K562 (cell line): ENCODE measurements around the gene PLEKHA6. TPM values are rescaled to one million over a fixed set of nuclear protein-coding genes. Genes with fewer than 3 reads are reported as not detected.
A peak's percentile ranks its signal among the peaks of the same experiment; 100 is the strongest.

Experiments
- BRD9 ChIP-seq: fragments of 450-650 bp; IDR thresholded peaks from 2 replicates; pipeline ENCODE4 v1.6.1; 2018; ENCODE audit warnings: low read depth; ENCODE audit not compliant: partially characterized antibody
- CBFA2T3 ChIP-seq: fragments of 450-650 bp; IDR thresholded peaks from 2 replicates; pipeline ENCODE4 v1.6.1; 2017
- CBX8 ChIP-seq: fragments of 200-600 bp; sonication (generic); IDR thresholded peaks from 2 replicates; pipeline ENCODE4 v1.6.1; 2012; ENCODE audit warnings: borderline replicate concordance, mixed run types, low read depth, mild to moderate bottlenecking, moderate library complexity, mixed read lengths, low read length, control low read depth, inconsistent platforms; ENCODE audit not compliant: poor library complexity, severe bottlenecking; ENCODE audit errors: extremely low read depth
- CXXC5 ChIP-seq: fragments of 250-450 bp; sonication (Bioruptor Pico); IDR thresholded peaks from 2 replicates; pipeline ENCODE4 v1.8.0; 2022; ENCODE audit warnings: inconsistent platforms, mild to moderate bottlenecking, moderate library complexity
- MTA1 ChIP-seq: fragments of 450-650 bp; IDR thresholded peaks from 2 replicates; pipeline ENCODE4 v1.6.1; 2017; ENCODE audit warnings: borderline replicate concordance
- NCOA4 ChIP-seq: fragments of 450-650 bp; IDR thresholded peaks from 2 replicates; pipeline ENCODE4 v1.6.1; 2018; ENCODE audit warnings: mild to moderate bottlenecking; ENCODE audit not compliant: partially characterized antibody
- RBBP5 ChIP-seq: fragments of 200-600 bp; sonication (generic); IDR thresholded peaks from 2 replicates; pipeline ENCODE4 v1.6.1; 2012; ENCODE audit warnings: borderline replicate concordance, mild to moderate bottlenecking, low read length, control low read depth, inconsistent platforms; ENCODE audit not compliant: insufficient read depth, poor library complexity, severe bottlenecking
- RBM15 ChIP-seq: fragments of 200-400 bp; formaldehyde crosslinking; IDR thresholded peaks from 2 replicates; pipeline ENCODE4 v1.6.1; 2018; ENCODE audit warnings: mild to moderate bottlenecking, low read length, moderate library complexity; ENCODE audit not compliant: insufficient read depth
- U2AF2 ChIP-seq: fragments of 200-400 bp; formaldehyde crosslinking; optimal IDR thresholded peaks from 2 replicates; pipeline ENCODE3; 2017; ENCODE audit warnings: low read depth, mild to moderate bottlenecking, low read length
- ZNF592 ChIP-seq: fragments of 450-650 bp; IDR thresholded peaks from 2 replicates; pipeline ENCODE4 v1.6.1; 2017; ENCODE audit warnings: antibody characterized with exemption, mild to moderate bottlenecking
- polyA plus RNA-seq, 8 experiments: library from polyadenylated mRNA; depleted of rRNA in 4 of 8; stranded (reverse) in 5 of 8; unstranded in 3 of 8; fragments of >200 nt; fragmentation: Nextera tagmentation in 2 of 8; fragmentation: Illumina TruSeq in 1 of 8; extraction: Ambion mirVana in 2 of 8; extraction: Trizol in 1 of 8; gene quantifications; 2 replicates each; pipeline versions ENCODE4 v1.2.1 to v1.2.3, GENCODE V29; 2011 to 2014; ENCODE audit warnings: inconsistent platforms in 1 of 8, missing spikeins in 1 of 8
- total RNA-seq, 7 experiments: library from RNA; depleted of rRNA in 6 of 7; stranded (reverse); fragments of >200 nt in 6 of 7; fragmentation: Illumina TruSeq in 2 of 7; extraction: Trizol in 2 of 7; gene quantifications; 2 replicates each; pipeline versions ENCODE4 v1.2.1 to v1.2.3, GENCODE V29; 2011 to 2021; ENCODE audit warnings: low replicate concordance in 1 of 7
- TF ChIP-seq, protein P1 (sequence below): fragments of 450-650 bp; IDR thresholded peaks from 2 replicates; pipeline ENCODE4 v1.6.1; 2014; ENCODE audit warnings: low read depth, mild to moderate bottlenecking, moderate library complexity, borderline replicate concordance
- TF ChIP-seq, protein P2 (sequence below): sonication (generic); formaldehyde crosslinking; IDR thresholded peaks from 2 replicates; pipeline ENCODE4 v1.8.0; 2022; ENCODE audit warnings: mild to moderate bottlenecking, missing genetic modification reagents, borderline replicate concordance
- TF ChIP-seq, protein P3 (sequence below): sonication (generic); formaldehyde crosslinking; IDR thresholded peaks from 2 replicates; pipeline ENCODE4 v1.8.0; 2023; ENCODE audit warnings: mild to moderate bottlenecking, missing genetic modification reagents
- TF ChIP-seq, protein P4 (sequence below), 2 experiments: fragments of 250-450 bp in 1 of 2; fragments of 450-650 bp in 1 of 2; sonication (Bioruptor Pico) in 1 of 2; IDR thresholded peaks; 2 replicates each; pipeline versions ENCODE4 v1.6.1 to v1.8.0; 2016 to 2021; ENCODE audit warnings: mild to moderate bottlenecking in 2 of 2, moderate library complexity in 2 of 2, missing compliant biosample characterization in 1 of 2, missing genetic modification characterization in 1 of 2

The PLEKHA6 gene
- total and polyA plus RNA-seq, 9 of the 15 experiments (the other 6 are each of a cell fraction or from before 2014, with no cell fraction given): under 0.01 to 0.33 (median 0.01) TPM; not detected in 4

- TF ChIP-seq, protein P1, sequence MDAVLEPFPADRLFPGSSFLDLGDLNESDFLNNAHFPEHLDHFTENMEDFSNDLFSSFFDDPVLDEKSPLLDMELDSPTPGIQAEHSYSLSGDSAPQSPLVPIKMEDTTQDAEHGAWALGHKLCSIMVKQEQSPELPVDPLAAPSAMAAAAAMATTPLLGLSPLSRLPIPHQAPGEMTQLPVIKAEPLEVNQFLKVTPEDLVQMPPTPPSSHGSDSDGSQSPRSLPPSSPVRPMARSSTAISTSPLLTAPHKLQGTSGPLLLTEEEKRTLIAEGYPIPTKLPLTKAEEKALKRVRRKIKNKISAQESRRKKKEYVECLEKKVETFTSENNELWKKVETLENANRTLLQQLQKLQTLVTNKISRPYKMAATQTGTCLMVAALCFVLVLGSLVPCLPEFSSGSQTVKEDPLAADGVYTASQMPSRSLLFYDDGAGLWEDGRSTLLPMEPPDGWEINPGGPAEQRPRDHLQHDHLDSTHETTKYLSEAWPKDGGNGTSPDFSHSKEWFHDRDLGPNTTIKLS: no peak
- TF ChIP-seq RBBP5 (no peak), CBX8 (no peak), MTA1 (no peak), BRD9 (no peak), ZNF592 (peak; percentile 81), CXXC5 (CRISPR knock-in tag) (no peak), RBM15 (no peak), U2AF2 (no peak), CBFA2T3 (peak; percentile 52; the same call in 1 of the 2 replicates), NCOA4 (no peak)
- TF ChIP-seq, protein P2, sequence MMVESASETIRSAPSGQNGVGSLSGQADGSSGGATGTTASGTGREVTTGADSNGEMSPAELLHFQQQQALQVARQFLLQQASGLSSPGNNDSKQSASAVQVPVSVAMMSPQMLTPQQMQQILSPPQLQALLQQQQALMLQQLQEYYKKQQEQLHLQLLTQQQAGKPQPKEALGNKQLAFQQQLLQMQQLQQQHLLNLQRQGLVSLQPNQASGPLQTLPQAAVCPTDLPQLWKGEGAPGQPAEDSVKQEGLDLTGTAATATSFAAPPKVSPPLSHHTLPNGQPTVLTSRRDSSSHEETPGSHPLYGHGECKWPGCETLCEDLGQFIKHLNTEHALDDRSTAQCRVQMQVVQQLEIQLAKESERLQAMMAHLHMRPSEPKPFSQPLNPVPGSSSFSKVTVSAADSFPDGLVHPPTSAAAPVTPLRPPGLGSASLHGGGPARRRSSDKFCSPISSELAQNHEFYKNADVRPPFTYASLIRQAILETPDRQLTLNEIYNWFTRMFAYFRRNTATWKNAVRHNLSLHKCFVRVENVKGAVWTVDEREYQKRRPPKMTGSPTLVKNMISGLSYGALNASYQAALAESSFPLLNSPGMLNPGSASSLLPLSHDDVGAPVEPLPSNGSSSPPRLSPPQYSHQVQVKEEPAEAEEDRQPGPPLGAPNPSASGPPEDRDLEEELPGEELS (CRISPR knock-in tag): no peak
- TF ChIP-seq, protein P3, sequence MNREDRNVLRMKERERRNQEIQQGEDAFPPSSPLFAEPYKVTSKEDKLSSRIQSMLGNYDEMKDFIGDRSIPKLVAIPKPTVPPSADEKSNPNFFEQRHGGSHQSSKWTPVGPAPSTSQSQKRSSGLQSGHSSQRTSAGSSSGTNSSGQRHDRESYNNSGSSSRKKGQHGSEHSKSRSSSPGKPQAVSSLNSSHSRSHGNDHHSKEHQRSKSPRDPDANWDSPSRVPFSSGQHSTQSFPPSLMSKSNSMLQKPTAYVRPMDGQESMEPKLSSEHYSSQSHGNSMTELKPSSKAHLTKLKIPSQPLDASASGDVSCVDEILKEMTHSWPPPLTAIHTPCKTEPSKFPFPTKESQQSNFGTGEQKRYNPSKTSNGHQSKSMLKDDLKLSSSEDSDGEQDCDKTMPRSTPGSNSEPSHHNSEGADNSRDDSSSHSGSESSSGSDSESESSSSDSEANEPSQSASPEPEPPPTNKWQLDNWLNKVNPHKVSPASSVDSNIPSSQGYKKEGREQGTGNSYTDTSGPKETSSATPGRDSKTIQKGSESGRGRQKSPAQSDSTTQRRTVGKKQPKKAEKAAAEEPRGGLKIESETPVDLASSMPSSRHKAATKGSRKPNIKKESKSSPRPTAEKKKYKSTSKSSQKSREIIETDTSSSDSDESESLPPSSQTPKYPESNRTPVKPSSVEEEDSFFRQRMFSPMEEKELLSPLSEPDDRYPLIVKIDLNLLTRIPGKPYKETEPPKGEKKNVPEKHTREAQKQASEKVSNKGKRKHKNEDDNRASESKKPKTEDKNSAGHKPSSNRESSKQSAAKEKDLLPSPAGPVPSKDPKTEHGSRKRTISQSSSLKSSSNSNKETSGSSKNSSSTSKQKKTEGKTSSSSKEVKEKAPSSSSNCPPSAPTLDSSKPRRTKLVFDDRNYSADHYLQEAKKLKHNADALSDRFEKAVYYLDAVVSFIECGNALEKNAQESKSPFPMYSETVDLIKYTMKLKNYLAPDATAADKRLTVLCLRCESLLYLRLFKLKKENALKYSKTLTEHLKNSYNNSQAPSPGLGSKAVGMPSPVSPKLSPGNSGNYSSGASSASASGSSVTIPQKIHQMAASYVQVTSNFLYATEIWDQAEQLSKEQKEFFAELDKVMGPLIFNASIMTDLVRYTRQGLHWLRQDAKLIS (CRISPR knock-in tag): no peak
- TF ChIP-seq, protein P4, sequence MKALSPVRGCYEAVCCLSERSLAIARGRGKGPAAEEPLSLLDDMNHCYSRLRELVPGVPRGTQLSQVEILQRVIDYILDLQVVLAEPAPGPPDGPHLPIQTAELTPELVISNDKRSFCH (CRISPR knock-in tag; IDR thresholded peaks at IDR 0.05): no peak
- TF ChIP-seq, protein P4 (tag; IDR thresholded peaks at IDR 0.05): no peak
Measured at GRCh38 chr1:204320382-204320804, 39.3 kb downstream of the PLEKHA6 start (continued).
